ENCODE measurements around the gene TEDDM1.
A peak's percentile ranks its signal among the peaks of the same experiment; 100 is the strongest.

Gene TEDDM1

DNA sequence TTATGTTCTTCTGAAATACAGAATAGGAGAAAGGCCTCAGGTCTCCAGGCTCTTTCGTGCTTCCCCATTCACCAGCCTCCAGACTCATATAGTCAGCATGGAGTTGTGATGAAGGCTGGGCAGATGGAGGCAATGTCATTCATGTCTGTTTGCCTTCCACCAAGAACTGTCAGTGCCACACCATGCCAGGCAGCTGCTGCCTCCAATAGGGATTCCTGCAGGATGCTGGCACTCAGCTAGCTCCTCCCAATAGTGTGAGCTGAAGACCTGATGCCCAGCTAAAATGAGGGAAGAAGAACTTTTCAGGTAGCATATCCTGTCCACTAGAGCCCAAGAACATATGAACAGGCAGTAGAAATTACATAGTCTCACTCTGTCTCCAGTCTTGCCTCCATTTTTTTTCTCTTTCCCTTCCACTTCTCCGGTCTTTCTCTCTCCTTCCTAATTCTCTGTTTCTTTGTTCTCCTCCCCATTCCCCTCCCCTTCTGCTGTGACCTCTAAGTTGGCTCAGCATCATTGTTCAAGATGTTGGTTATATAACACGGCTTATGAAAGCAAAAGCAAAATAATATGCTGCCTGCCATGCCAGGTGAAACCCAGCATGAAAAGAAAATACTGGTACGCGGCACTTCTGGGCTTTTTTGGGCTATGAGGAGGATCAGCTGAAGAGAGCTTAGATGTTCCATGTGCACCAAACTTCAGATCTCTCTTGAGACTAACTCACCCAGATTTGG lies 26.2 kb downstream of the TEDDM1 start:
- FAIRE-seq: no peak
- TF ChIP-seq POLR2AphosphoS5 (IDR thresholded peaks at IDR 0.05; ENCODE audit: low read depth, low read length) (no peak), POLR2A (IDR thresholded peaks at IDR 0.05; ENCODE audit: low read depth, low read length) (no peak)
- no peak for DNase-seq (ENCODE audit: insufficient read length)

DNA sequence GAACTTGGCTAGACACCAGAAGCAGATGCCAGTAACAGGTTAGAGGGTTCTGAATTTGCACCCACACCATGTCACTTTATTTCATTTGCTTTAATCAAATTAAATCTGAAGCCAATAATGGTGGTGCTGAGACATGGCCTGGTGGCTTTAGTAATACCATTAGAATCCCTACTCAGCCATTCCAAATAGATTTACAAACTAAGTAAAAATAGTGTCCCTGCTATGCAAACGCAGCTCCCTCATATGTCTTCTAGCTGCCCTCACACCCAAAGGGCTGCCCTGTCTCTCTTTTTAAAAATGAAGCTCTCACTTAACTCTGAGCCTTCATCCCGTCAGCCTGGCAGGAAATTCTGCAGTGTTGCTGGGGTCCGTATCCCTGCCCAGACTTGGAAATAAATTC lies 29.9 kb downstream of the TEDDM1 start:
- DNase-seq (ENCODE audit: insufficient read length) (no peak), FAIRE-seq (no peak)
- TF ChIP-seq POLR2A (IDR thresholded peaks at IDR 0.05; ENCODE audit: low read depth, low read length): no peak
- TF ChIP-seq TAF1 (IDR thresholded peaks at IDR 0.05; ENCODE audit: borderline replicate concordance, low read depth, low read length): no peak
- no peak for TF ChIP-seq POLR2AphosphoS5 (IDR thresholded peaks at IDR 0.05; ENCODE audit: low read depth, low read length)

DNA sequence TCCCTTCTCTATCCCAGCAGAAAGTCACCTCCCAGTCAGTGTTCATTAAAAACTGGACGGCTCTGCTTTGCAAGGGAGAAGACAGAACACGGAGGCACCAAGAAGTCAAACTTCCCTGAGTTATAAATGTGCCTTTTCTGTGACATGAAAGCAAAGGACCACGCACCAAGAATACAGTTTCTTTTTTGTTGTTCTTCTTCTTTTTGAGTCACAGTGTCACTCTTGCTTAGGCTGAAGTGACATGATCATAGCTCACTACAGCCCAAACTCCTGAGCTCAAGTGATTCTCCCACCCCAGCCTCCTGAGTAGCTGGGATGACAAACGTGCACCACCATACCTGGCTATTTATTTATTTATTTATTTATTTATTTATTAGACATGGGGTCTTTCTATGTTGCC lies 31.6 kb downstream of the TEDDM1 start:
- FAIRE-seq: peak; percentile 86
- TF ChIP-seq POLR2A (IDR thresholded peaks at IDR 0.05; ENCODE audit: low read depth, low read length) (no peak), POLR2AphosphoS5 (IDR thresholded peaks at IDR 0.05; ENCODE audit: low read depth, low read length) (no peak), TAF1 (IDR thresholded peaks at IDR 0.05; ENCODE audit: borderline replicate concordance, low read depth, low read length) (no peak)

DNA sequence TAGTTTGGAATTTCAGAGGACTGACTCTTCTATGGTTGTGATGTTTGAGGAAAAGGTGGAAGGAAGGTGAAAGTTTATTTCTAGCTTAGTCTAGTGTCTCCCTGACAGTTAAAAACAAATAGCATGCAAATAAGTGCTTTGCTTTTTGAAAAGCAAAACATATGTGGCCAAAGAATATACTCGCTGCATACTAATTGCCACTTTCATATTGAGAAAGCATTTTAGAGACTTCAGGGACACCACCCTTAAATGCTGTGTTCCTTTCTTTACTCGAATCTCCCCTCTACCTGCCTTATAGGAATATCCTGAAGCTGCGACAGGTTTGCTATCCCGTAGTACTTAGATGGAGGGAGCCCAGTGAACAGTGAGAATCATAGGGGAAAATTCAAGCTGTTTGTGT lies 32.1 kb downstream of the TEDDM1 start:
- peak; percentile 67 for FAIRE-seq
- no peak for DNase-seq (ENCODE audit: insufficient read length)
- TF ChIP-seq POLR2AphosphoS5 (IDR thresholded peaks at IDR 0.05; ENCODE audit: low read depth, low read length) (no peak), POLR2A (IDR thresholded peaks at IDR 0.05; ENCODE audit: low read depth, low read length) (no peak), TAF1 (IDR thresholded peaks at IDR 0.05; ENCODE audit: borderline replicate concordance, low read depth, low read length) (no peak)

More for the DNA sequence above, 31.6 kb downstream of the TEDDM1 start:
- DNase-seq (ENCODE audit: insufficient read length): no peak

DNA sequence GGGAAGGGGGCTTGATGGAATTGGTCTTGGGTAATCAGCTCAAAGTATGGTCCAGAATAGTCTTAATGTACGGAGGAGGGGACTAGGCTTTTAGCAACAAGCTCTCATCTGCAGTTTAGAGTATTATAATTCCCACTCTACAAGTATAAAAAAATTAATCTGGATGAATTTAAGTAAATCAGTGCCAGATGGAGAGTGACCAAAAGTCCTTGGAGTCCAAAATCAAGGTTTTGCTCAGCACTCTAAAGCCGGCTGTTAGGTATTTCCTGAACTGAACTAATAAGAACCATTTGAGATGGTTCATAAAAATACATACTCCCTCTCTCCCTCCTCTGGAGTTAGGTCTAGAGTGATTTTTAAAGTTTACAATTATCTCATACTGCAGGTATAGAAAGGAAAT lies 32.5 kb downstream of the TEDDM1 start:
- no peak for TF ChIP-seq POLR2AphosphoS5 (IDR thresholded peaks at IDR 0.05; ENCODE audit: low read depth, low read length)
- no peak for TF ChIP-seq POLR2A (IDR thresholded peaks at IDR 0.05; ENCODE audit: low read depth, low read length)
- no peak for TF ChIP-seq TAF1 (IDR thresholded peaks at IDR 0.05; ENCODE audit: borderline replicate concordance, low read depth, low read length)
- FAIRE-seq (peak; percentile 48), DNase-seq (ENCODE audit: insufficient read length) (no peak)

DNA sequence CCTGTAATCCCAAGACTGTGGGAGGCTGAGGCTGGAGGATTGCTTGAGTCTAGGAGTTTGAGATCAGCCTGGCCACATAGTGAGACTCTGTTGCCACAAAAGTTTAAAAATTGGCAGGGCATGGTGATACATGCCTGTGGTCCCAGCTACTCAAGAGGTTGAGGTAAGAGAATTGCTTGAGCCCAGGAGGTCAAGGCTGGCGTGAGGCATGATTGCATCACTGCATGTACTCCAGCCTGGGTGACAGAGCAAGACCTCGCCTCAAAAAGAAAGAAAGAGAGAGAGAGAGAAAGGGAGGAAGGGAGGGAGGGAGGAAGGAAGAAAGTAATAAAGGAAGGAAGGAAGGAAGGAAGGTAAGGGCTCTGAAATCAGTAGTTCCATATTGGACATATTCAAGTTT lies 33.9 kb downstream of the TEDDM1 start:
- no peak for TF ChIP-seq TAF1 (IDR thresholded peaks at IDR 0.05; ENCODE audit: borderline replicate concordance, low read depth, low read length)
- TF ChIP-seq POLR2AphosphoS5 (IDR thresholded peaks at IDR 0.05; ENCODE audit: low read depth, low read length): no peak
- no peak for TF ChIP-seq POLR2A (IDR thresholded peaks at IDR 0.05; ENCODE audit: low read depth, low read length)
- no peak for DNase-seq (ENCODE audit: insufficient read length)
- FAIRE-seq: no peak

DNA sequence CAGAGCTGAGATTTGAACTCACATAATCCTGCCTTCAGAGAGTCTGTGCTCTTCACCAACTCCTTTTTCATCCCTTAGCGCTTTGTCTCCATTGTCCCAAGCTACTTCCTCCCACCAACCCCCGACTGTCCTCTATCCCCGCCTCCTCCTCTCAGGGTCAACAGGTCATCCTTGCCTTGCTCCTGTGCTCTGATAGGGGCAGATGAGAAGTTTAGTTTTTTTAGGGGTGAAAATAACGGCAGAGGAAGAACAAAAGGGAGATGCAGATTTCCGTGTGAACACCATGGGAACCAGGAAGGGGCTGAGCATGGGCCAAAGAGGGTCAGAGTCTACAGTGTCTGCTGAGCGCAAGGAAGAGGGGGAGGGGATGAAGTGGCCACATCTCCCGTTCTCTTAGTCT lies 40.8 kb downstream of the TEDDM1 start:
- DNase-seq (ENCODE audit: insufficient read length) (no peak), FAIRE-seq (no peak)
- no peak for TF ChIP-seq TAF1 (IDR thresholded peaks at IDR 0.05; ENCODE audit: borderline replicate concordance, low read depth, low read length)
- TF ChIP-seq POLR2A (IDR thresholded peaks at IDR 0.05; ENCODE audit: low read depth, low read length): no peak
- TF ChIP-seq POLR2AphosphoS5 (IDR thresholded peaks at IDR 0.05; ENCODE audit: low read depth, low read length): no peak

DNA sequence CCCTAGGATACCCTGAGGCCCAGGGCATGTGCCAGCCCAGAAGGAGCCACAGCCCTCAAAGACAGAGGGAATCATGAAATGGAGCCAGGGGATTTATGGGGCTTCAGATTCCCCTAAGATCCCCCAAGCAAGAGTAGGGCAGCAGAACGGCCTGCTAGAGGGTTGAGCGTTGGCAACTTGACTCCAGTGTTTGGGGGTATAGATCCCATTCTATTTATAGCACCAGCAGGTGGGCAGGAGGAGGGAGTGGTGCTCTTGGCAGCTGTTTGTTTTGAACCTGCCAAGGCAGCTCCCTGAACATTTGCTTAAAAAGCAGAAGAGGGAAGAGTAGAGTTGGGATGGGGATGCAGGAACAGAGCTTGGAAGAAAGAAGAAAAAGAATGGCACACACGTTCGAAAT lies 42.6 kb downstream of the TEDDM1 start:
- no peak for DNase-seq (ENCODE audit: insufficient read length)
- no peak for FAIRE-seq
- TF ChIP-seq POLR2A (IDR thresholded peaks at IDR 0.05; ENCODE audit: low read depth, low read length) (no peak), TAF1 (IDR thresholded peaks at IDR 0.05; ENCODE audit: borderline replicate concordance, low read depth, low read length) (no peak), POLR2AphosphoS5 (IDR thresholded peaks at IDR 0.05; ENCODE audit: low read depth, low read length) (no peak)

DNA sequence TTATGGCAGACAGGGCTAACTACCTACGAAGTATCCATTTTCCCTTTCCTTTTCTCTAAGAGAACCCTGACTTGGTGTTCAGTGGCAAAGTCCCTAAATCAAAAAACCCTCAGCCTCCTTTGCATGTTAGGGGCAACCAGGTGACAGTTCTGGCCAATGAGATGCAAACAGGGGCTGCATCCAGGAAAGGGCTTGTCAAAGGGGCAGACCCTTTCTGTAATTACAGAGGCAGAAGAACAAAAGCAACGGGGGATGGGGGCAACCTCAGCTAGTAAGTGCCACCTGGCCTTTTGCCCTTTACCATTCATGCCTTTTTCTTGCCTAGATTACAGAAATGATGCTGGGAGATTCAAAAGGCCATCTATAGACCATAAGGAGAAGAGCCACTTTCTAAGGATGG lies 43.3 kb downstream of the TEDDM1 start:
- DNase-seq (ENCODE audit: insufficient read length): no peak
- FAIRE-seq: peak; percentile 48

DNA sequence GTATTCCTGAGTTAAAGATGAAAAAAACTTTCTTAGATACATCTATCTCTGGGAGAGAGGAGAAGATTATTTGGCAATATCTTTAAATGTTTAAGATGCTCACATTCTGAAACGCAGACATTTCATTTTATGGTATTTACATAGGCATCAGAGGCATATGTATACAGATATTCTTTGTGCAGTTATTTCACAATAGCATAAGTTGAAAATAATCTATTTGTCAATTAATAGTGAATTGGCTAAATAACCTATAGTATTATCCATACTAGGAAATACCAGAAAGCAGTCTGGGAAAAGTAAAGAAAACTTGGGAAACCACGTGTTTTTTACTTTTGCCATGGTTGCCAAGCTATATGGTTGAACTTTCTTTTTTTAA lies 44.8 kb downstream of the TEDDM1 start:
- TF ChIP-seq POLR2A (IDR thresholded peaks at IDR 0.05; ENCODE audit: low read depth, low read length): no peak
- no peak for TF ChIP-seq TAF1 (IDR thresholded peaks at IDR 0.05; ENCODE audit: borderline replicate concordance, low read depth, low read length)
- TF ChIP-seq POLR2AphosphoS5 (IDR thresholded peaks at IDR 0.05; ENCODE audit: low read depth, low read length): no peak
- FAIRE-seq (peak; percentile 48), DNase-seq (ENCODE audit: insufficient read length) (no peak)

More for the DNA sequence above, 43.3 kb downstream of the TEDDM1 start:
- TF ChIP-seq POLR2AphosphoS5 (IDR thresholded peaks at IDR 0.05; ENCODE audit: low read depth, low read length): no peak
- no peak for TF ChIP-seq POLR2A (IDR thresholded peaks at IDR 0.05; ENCODE audit: low read depth, low read length)
- TF ChIP-seq TAF1 (IDR thresholded peaks at IDR 0.05; ENCODE audit: borderline replicate concordance, low read depth, low read length): no peak

DNA sequence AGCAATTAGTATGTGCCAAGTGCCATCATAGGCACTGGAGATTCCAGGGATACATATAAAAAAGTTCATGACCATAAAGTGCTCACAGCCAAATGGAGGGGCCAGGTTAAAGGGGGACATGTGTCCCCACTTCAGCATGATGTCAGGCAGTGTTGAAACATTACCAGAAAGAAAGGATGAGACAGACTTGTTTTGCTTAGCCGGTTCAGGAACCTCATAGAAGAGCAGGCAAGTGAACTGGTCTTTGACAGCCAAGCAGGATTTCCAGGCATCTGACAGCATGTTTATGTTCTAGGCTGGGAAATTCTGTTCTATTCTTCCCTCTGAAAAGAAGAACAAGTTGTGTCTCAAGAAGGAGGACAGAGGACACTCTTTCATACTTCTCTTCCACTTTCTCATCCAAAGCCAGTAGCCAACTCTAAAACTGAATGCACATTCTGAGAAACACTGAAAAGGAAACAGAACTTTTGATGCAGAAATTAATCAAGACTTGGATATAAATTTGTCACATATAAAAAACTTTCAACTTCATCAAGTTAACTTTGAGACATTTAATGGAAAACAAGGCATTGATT lies 48.6 kb downstream of the TEDDM1 start:
- FAIRE-seq (no peak), DNase-seq (ENCODE audit: insufficient read length) (no peak)
- no peak for TF ChIP-seq TAF1 (IDR thresholded peaks at IDR 0.05; ENCODE audit: borderline replicate concordance, low read depth, low read length)
- no peak for TF ChIP-seq POLR2AphosphoS5 (IDR thresholded peaks at IDR 0.05; ENCODE audit: low read depth, low read length)

DNA sequence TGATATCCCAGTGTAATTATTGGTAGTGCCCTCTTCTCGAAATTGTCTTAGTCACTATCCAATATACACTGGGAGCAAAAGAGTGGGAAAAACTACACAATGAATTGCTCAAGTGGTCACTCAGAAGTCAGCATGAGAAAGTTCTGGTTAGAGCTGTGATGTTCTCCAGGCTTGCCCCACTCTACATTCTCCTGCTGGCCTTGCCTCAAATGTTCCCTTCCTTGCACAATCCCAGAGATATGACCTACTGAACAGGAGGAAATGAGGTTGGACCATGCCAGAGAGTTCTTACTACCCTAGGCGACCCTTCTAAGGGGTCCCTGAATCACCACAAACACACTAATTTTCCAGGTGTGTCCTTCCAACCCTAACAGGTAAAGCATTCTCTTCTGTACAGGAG lies 49.6 kb downstream of the TEDDM1 start:
- DNase-seq (ENCODE audit: insufficient read length) (no peak), FAIRE-seq (no peak)
- no peak for TF ChIP-seq POLR2AphosphoS5 (IDR thresholded peaks at IDR 0.05; ENCODE audit: low read depth, low read length)
- TF ChIP-seq TAF1 (IDR thresholded peaks at IDR 0.05; ENCODE audit: borderline replicate concordance, low read depth, low read length): no peak
- no peak for TF ChIP-seq POLR2A (IDR thresholded peaks at IDR 0.05; ENCODE audit: low read depth, low read length)

Data from GM12892 (cell line).